NCI-H1436 (cell line): ENCODE measurements around the gene PADI4.

ENCODE experiments used
- DNase-seq: peaks from one replicate; lab custom pipeline; 2025; lab: John Stamatoyannopoulos, UW

The PADI4 gene

GRCh38 chr1:17282836-17283235 is 25.2 kb upstream of the PADI4 start:
- no peak for DNase-seq

GRCh38 chr1:17286646-17287045 is 21.4 kb upstream of the PADI4 start:
- DNase-seq: no peak

GRCh38 chr1:17287130-17287776 is 20.7 kb upstream of the PADI4 start:
- DNase-seq: no peak

GRCh38 chr1:17289721-17290120 is 18.3 kb upstream of the PADI4 start:
- DNase-seq: no peak

GRCh38 chr1:17290553-17290952 is 17.4 kb upstream of the PADI4 start:
- DNase-seq: no peak

GRCh38 chr1:17292299-17293160 is 15.5 kb upstream of the PADI4 start:
- no peak for DNase-seq

- no peak for DNase-seq
These were observed 14.1 kb upstream of the PADI4 start for GRCh38 chr1:17293681-17294425.

- no peak for DNase-seq
These were observed 12.7 kb upstream of the PADI4 start for GRCh38 chr1:17295292-17295691.

GRCh38 chr1:17296086-17296485 is 11.9 kb upstream of the PADI4 start:
- DNase-seq: no peak

GRCh38 chr1:17297991-17298390 is 10.0 kb upstream of the PADI4 start:
- DNase-seq: no peak

- DNase-seq: no peak
These were observed 6.2 kb upstream of the PADI4 start for GRCh38 chr1:17301767-17302166.

- DNase-seq: no peak
These were observed 3.7 kb upstream of the PADI4 start for GRCh38 chr1:17304151-17304825.

GRCh38 chr1:17304826-17305175 is 3.2 kb upstream of the PADI4 start:
- DNase-seq: no peak

- DNase-seq: no peak
These were observed 2.4 kb upstream of the PADI4 start for GRCh38 chr1:17305576-17306095.

GRCh38 chr1:17306407-17306806 is 1.6 kb upstream of the PADI4 start:
- DNase-seq: no peak

- DNase-seq: no peak
These were observed 1.1 kb upstream of the PADI4 start for GRCh38 chr1:17306921-17307320.

- no peak for DNase-seq
These were observed 668 bp upstream of the PADI4 start for GRCh38 chr1:17307329-17307728.

GRCh38 chr1:17308593-17308992 is 596 bp downstream of the PADI4 start:
- DNase-seq: no peak

- DNase-seq: no peak
These were observed 1.6 kb downstream of the PADI4 start for GRCh38 chr1:17309426-17310067.

- no peak for DNase-seq
These were observed 2.2 kb downstream of the PADI4 start for GRCh38 chr1:17310068-17310640.
